IMR-90 (cell line): ENCODE results near the gene OR7G2. TPM values are rescaled to one million over a fixed set of nuclear protein-coding genes. Genes with fewer than 3 reads are reported as not detected.

Experiments
- ATAC-seq: fragments of 200-7000 bp; cut with Tn5 transposase; 2 replicates; pipeline ENCODE4 v1.9.1; 2020; ENCODE audit warnings: low read depth, mild to moderate bottlenecking, moderate library complexity
- BruUV-seq: library from RNA; stranded (reverse); fragments of 400-500 nt; replicated peaks from 2 replicates; lab custom pipeline; 2021; lab: Mats Ljungman, UMichigan
- CTCF ChIA-PET: fragments of 300-600 bp; formaldehyde crosslinking; extraction: SDS; loops from one replicate; lab custom pipeline; 2021; ENCODE audit warnings: antibody characterized with exemption; lab: Yijun Ruan, JAX
- POLR2A ChIA-PET: fragments of 300-600 bp; sonication (Branson Sonifier 250); formaldehyde crosslinking; loops from one replicate; lab custom pipeline; 2022; ENCODE audit warnings: antibody characterized with exemption; ENCODE audit not compliant: unreplicated experiment; lab: Charles Lee
- DNase-seq: peaks from one replicate; pipeline ENCODE4 v3.0.0; 2013
- H2AFZ ChIP-seq: replicated peaks from 2 replicates; pipeline ENCODE3; 2013; ENCODE audit warnings: low read length, mild to moderate bottlenecking; ENCODE audit not compliant: poor library complexity
- H2AK5ac ChIP-seq: 2 replicates; pipeline ENCODE4 v1.6.1; 2013; ENCODE audit warnings: low read depth, low read length, inconsistent platforms
- H2AK9ac ChIP-seq: replicated peaks from 2 replicates; pipeline ENCODE3; 2013; ENCODE audit warnings: mild to moderate bottlenecking, low read depth, low read length, moderate library complexity; ENCODE audit not compliant: poor library complexity
- H2BK120ac ChIP-seq: 2 replicates; pipeline ENCODE4 v1.6.1; 2013; ENCODE audit warnings: low read depth, low read length, inconsistent platforms
- H2BK15ac ChIP-seq: 3 replicates; pipeline ENCODE4 v1.6.1; 2013; ENCODE audit warnings: low read depth, low read length, inconsistent platforms
- H2BK20ac ChIP-seq: 2 replicates; pipeline ENCODE4 v1.6.1; 2013; ENCODE audit warnings: low read depth, mild to moderate bottlenecking, inconsistent platforms, low read length, moderate library complexity
- H2BK5ac ChIP-seq: 2 replicates; pipeline ENCODE4 v1.6.1; 2013; ENCODE audit warnings: mild to moderate bottlenecking, low read depth, low read length, inconsistent platforms; ENCODE audit not compliant: poor library complexity, severe bottlenecking
- H3K14ac ChIP-seq: replicated peaks from 2 replicates; pipeline ENCODE4 v1.6.1; 2013; ENCODE audit warnings: low read depth, low read length, inconsistent platforms
- H3K18ac ChIP-seq: 2 replicates; pipeline ENCODE4 v1.6.1; 2013; ENCODE audit warnings: low read depth, low read length, control low read depth
- H3K23ac ChIP-seq: 2 replicates; pipeline ENCODE4 v1.6.1; 2013; ENCODE audit warnings: low read depth, low read length, inconsistent platforms
- H3K27ac ChIP-seq: 2 replicates; pipeline ENCODE4 v1.5.1; 2013; ENCODE audit warnings: mild to moderate bottlenecking, control low read depth, low read length; ENCODE audit not compliant: insufficient read depth
- H3K27me3 ChIP-seq: 2 replicates; pipeline ENCODE4 v1.6.1; 2013; ENCODE audit warnings: low read length; ENCODE audit not compliant: control insufficient read depth, insufficient read depth
- H3K36me3 ChIP-seq: 2 replicates; pipeline ENCODE4 v1.6.1; 2013; ENCODE audit warnings: low read length, mixed read lengths; ENCODE audit not compliant: control insufficient read depth, insufficient read depth
- H3K4ac ChIP-seq: 2 replicates; pipeline ENCODE4 v1.6.1; 2013; ENCODE audit warnings: low read depth, low read length, inconsistent platforms
- H3K4me1 ChIP-seq: 2 replicates; pipeline ENCODE4 v1.6.1; 2013; ENCODE audit warnings: low read length, mixed read lengths; ENCODE audit not compliant: control insufficient read depth, insufficient read depth
- H3K4me2 ChIP-seq: 2 replicates; pipeline ENCODE4 v1.6.1; 2013; ENCODE audit warnings: low read depth, mild to moderate bottlenecking, control low read depth, low read length, moderate library complexity
- H3K4me3 ChIP-seq: 2 replicates; pipeline ENCODE4 v1.5.1; 2013; ENCODE audit warnings: low read depth, mild to moderate bottlenecking, control low read depth, low read length, moderate library complexity; ENCODE audit not compliant: insufficient read depth
- H3K56ac ChIP-seq: 2 replicates; pipeline ENCODE4 v1.6.1; 2013; ENCODE audit warnings: low read length, inconsistent platforms; ENCODE audit not compliant: insufficient read depth; ENCODE audit errors: extremely low read depth
- H3K79me1 ChIP-seq, 2 experiments: 2 replicates each; pipeline ENCODE4 v1.6.1; 2013; ENCODE audit warnings: low read length in 2 of 2, inconsistent platforms in 1 of 2, low read depth in 1 of 2
- H3K9ac ChIP-seq: 2 replicates; pipeline ENCODE4 v1.6.1; 2013; ENCODE audit warnings: low read depth, low read length, control low read depth
- H3K9me1 ChIP-seq: 2 replicates; pipeline ENCODE4 v1.6.1; 2013; ENCODE audit warnings: low read length, inconsistent platforms; ENCODE audit not compliant: insufficient read depth
- H3K9me3 ChIP-seq: 2 replicates; pipeline ENCODE4 v1.6.1; 2013; ENCODE audit warnings: low read length; ENCODE audit not compliant: control insufficient read depth, insufficient read depth
- H4K20me1 ChIP-seq: 2 replicates; pipeline ENCODE4 v1.6.1; 2013; ENCODE audit warnings: low read length, inconsistent platforms; ENCODE audit not compliant: insufficient read depth
- H4K5ac ChIP-seq: 2 replicates; pipeline ENCODE4 v1.6.1; 2013; ENCODE audit warnings: mild to moderate bottlenecking, low read depth, low read length, control low read depth
- H4K8ac ChIP-seq, 2 experiments: 2 replicates each; pipeline ENCODE4 v1.6.1; 2013; ENCODE audit warnings: low read depth in 2 of 2, low read length in 2 of 2, control low read depth in 1 of 2, inconsistent platforms in 1 of 2
- H4K91ac ChIP-seq: 2 replicates; pipeline ENCODE4 v1.6.1; 2013; ENCODE audit warnings: low read depth, low read length, inconsistent platforms; ENCODE audit not compliant: insufficient read depth
- whole genome bisulfite sequencing, 2 experiments: methylation state at CpG; one replicate each; pipeline versions ENCODE4 v1.1.5 to v1.1.7; 2013; ENCODE audit warnings: missing lambda C conversion rate in 2 of 2; ENCODE audit not compliant: insufficient read length in 1 of 2; ENCODE audit errors: extremely low coverage in 2 of 2; 5-methylcytosine and 5-hydroxymethylcytosine counted together
- dilution Hi-C: fragments of 300-500 bp; cut with HindIII; formaldehyde crosslinking; loops from one replicate; pipeline ENCODE4 v1.14.3; 2018; ENCODE audit warnings: low sequenced_read_pairs; ENCODE audit not compliant: unreplicated experiment
- in situ Hi-C: fragments of 300-500 bp; cut with MboI; formaldehyde crosslinking; loops from 3 replicates; pipeline ENCODE4 v1.14.3; 2019; ENCODE audit warnings: low sequenced_read_pairs, inconsistent platforms, mixed read lengths
- intact Hi-C: fragments of 100-400 bp; cut with micrococcal nuclease; formaldehyde crosslinking; loops from 2 replicates; pipeline ENCODE4 v1.10.0; 2022
- polyA plus RNA-seq, 3 experiments: library from polyadenylated mRNA; depleted of rRNA; stranded (reverse); fragments of >200 nt; gene quantifications; 2 replicates each; pipeline ENCODE4 v1.2.3, GENCODE V29; 2012; ENCODE audit warnings: low replicate concordance in 1 of 3
- total RNA-seq: library from RNA; depleted of rRNA; stranded (reverse); fragments of >200 nt; gene quantifications from 2 replicates; pipeline ENCODE4 v1.2.3, GENCODE V29; 2012
- TF ChIP-seq, protein P1 (sequence below): conservative IDR thresholded peaks from 2 replicates; pipeline ENCODE4 v1.5.1; 2012; ENCODE audit warnings: mild to moderate bottlenecking, low read depth, low read length, improper control_type of control experiment

The OR7G2 gene
- total and polyA plus RNA-seq, 2 of the 4 experiments (the other 2 are of a cell fraction), result not detected

GRCh38 chr19:9150650-9151049 lies 43.4 kb upstream of the OR7G2 start:
- H4K20me1 ChIP-seq, result peaks cover 21% of the 10 kb centered on the region
- no peak overlapping the region for H3K4me2 ChIP-seq
- no peak overlapping the region for H4K91ac ChIP-seq
- H4K8ac ChIP-seq, result no peak overlapping the region
- intact Hi-C loops (no loop called here), dilution Hi-C loops (no loop called here), in situ Hi-C loops (no loop called here)
- H3K23ac ChIP-seq, result no peak overlapping the region
- H4K5ac ChIP-seq, result no peak overlapping the region
- H3K36me3 ChIP-seq, result peaks cover 37% of the 10 kb centered on the region
- no peak overlapping the region for H2AK9ac ChIP-seq
- no CpG with 5 or more reads among the region's 5 CpGs for WGBS, 2 experiments
- H3K4ac ChIP-seq, result no peak overlapping the region
- H2AK5ac ChIP-seq, result no peak overlapping the region
- TF ChIP-seq, protein P1, sequence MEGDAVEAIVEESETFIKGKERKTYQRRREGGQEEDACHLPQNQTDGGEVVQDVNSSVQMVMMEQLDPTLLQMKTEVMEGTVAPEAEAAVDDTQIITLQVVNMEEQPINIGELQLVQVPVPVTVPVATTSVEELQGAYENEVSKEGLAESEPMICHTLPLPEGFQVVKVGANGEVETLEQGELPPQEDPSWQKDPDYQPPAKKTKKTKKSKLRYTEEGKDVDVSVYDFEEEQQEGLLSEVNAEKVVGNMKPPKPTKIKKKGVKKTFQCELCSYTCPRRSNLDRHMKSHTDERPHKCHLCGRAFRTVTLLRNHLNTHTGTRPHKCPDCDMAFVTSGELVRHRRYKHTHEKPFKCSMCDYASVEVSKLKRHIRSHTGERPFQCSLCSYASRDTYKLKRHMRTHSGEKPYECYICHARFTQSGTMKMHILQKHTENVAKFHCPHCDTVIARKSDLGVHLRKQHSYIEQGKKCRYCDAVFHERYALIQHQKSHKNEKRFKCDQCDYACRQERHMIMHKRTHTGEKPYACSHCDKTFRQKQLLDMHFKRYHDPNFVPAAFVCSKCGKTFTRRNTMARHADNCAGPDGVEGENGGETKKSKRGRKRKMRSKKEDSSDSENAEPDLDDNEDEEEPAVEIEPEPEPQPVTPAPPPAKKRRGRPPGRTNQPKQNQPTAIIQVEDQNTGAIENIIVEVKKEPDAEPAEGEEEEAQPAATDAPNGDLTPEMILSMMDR, result no peak
- peaks cover 17 to 21% of the 10 kb centered on the region in 2 experiments for H3K79me1 ChIP-seq
- no peak overlapping the region for H2BK5ac ChIP-seq
- POLR2A ChIA-PET, result no interaction called here
- H3K9me1 ChIP-seq, result no peaks in the 10 kb centered on the region
- no peak overlapping the region for H3K14ac ChIP-seq
- no peak overlapping the region for H3K9ac ChIP-seq
- H2AFZ ChIP-seq, result no peak overlapping the region
- H2BK20ac ChIP-seq, result no peak overlapping the region
- ATAC-seq (no peak), DNase-seq (no peak)
- peaks cover 51% of the 10 kb centered on the region for H3K9me3 ChIP-seq
- H3K56ac ChIP-seq, result no peak overlapping the region
- H3K18ac ChIP-seq, result no peak overlapping the region
- no peaks in the 10 kb centered on the region for H3K4me1 ChIP-seq
- H3K27me3 ChIP-seq, result no peaks in the 10 kb centered on the region
- CTCF ChIA-PET, result no interaction called here
- H3K4me3 ChIP-seq, result no peak overlapping the region
- H2BK15ac ChIP-seq, result no peak overlapping the region
- BruUV-seq, result no TSS peak
- H3K27ac ChIP-seq, result no peak overlapping the region
- H2BK120ac ChIP-seq, result no peak overlapping the region
